Measurements from ENCODE around the gene MAPT. TPM values are rescaled to one million over a fixed set of nuclear protein-coding genes. Genes with fewer than 3 reads are reported as not detected.
A peak's percentile ranks its signal among the peaks of the same experiment; 100 is the strongest.

The MAPT gene
- total RNA-seq, 4 donors from 2014 or later, result 4.2 to 11.1 (median 7.3) TPM

- DNase-seq (ENCODE audit: extremely low spot score), result no peak
- Histone ChIP-seq H3K27me3 (no peaks in the 10 kb centered on the region), H3K4me3 (no peak overlapping the region), H3K27ac (replicated peaks in 1 of 4) (peak overlapping the region in 3 of 4 donors; percentile 4 to 77 (median 21)), H3K36me3 (peaks cover 32 to 76% (median 55%) of the 10 kb centered on the region in 4 donors), H3K4me1 (peaks cover 27 to 39% (median 35%) of the 10 kb centered on the region in 4 donors), H3K9me3 (no peaks in the 10 kb centered on the region)
- TF ChIP-seq POLR2AphosphoS5 (IDR thresholded peaks at IDR 0.05) (no peak), EP300 (IDR thresholded peaks at IDR 0.05) (no peak), POLR2A (IDR thresholded peaks at IDR 0.05; ENCODE audit: low read depth) (no peak), CTCF (IDR thresholded peaks at IDR 0.05) (no peak)
- intact Hi-C loops (cut with DNase I), result loop anchor here (2.0 kb wide), 1 partner anchor 147 kb away; the partner anchor contains the start of gene KANSL1
- 90% methylated on average over 3 of the region's 3 CpGs for WGBS
These were observed 151.3 kb downstream of the MAPT start for GRCh38 chr17:46045639-46046038.

GRCh38 chr17:46046957-46047356 lies 152.6 kb downstream of the MAPT start:
- intact Hi-C loops (cut with DNase I), result no loop called here
- peak overlapping the region in 2 of 4 donors; percentile 15 to 77 for H3K27ac ChIP-seq (replicated peaks in 1 of 4)
- H3K27me3 ChIP-seq, result no peaks in the 10 kb centered on the region
- TF ChIP-seq POLR2A (IDR thresholded peaks at IDR 0.05; ENCODE audit: low read depth) (no peak), EP300 (IDR thresholded peaks at IDR 0.05) (no peak), CTCF (IDR thresholded peaks at IDR 0.05) (no peak), POLR2AphosphoS5 (IDR thresholded peaks at IDR 0.05) (no peak)
- H3K36me3 ChIP-seq, result peaks cover 32 to 73% (median 55%) of the 10 kb centered on the region in 4 donors
- no peak overlapping the region for H3K4me3 ChIP-seq
- no peaks in the 10 kb centered on the region for H3K9me3 ChIP-seq
- WGBS, result 70% methylated on average over 1 of the region's 1 CpG
- H3K4me1 ChIP-seq, result peaks cover 27 to 47% (median 37%) of the 10 kb centered on the region in 4 donors
- DNase-seq (ENCODE audit: extremely low spot score), result no peak

- Histone ChIP-seq H3K27me3 (no peaks in the 10 kb centered on the region), H3K36me3 (peaks cover 32 to 69% (median 51%) of the 10 kb centered on the region in 4 donors), H3K9me3 (no peaks in the 10 kb centered on the region), H3K4me1 (peaks cover 27 to 48% (median 37%) of the 10 kb centered on the region in 4 donors), H3K27ac (replicated peaks in 1 of 4) (peak overlapping the region in 2 of 4 donors; percentile 15 to 51), H3K4me3 (no peak overlapping the region)
- 89% methylated on average over 5 of the region's 5 CpGs for WGBS
- DNase-seq (ENCODE audit: extremely low spot score), result no peak
- no peak for TF ChIP-seq CTCF (IDR thresholded peaks at IDR 0.05)
- no peak for TF ChIP-seq POLR2AphosphoS5 (IDR thresholded peaks at IDR 0.05)
- no peak for TF ChIP-seq POLR2A (IDR thresholded peaks at IDR 0.05; ENCODE audit: low read depth)
- no peak for TF ChIP-seq EP300 (IDR thresholded peaks at IDR 0.05)
- intact Hi-C loops (cut with DNase I), result no loop called here
These were observed 153.0 kb downstream of the MAPT start for GRCh38 chr17:46047398-46047797.

GRCh38 chr17:46047856-46048255 lies 153.5 kb downstream of the MAPT start:
- Histone ChIP-seq H3K27ac (replicated peaks in 1 of 4) (peak overlapping the region in 1 of 4 donors; percentile 51), H3K36me3 (peaks cover 32 to 69% (median 50%) of the 10 kb centered on the region in 4 donors), H3K27me3 (no peaks in the 10 kb centered on the region), H3K4me3 (no peak overlapping the region), H3K9me3 (no peaks in the 10 kb centered on the region), H3K4me1 (peaks cover 27 to 44% (median 36%) of the 10 kb centered on the region in 4 donors)
- no peak for DNase-seq (ENCODE audit: extremely low spot score)
- TF ChIP-seq CTCF (IDR thresholded peaks at IDR 0.05), result no peak
- no peak for TF ChIP-seq POLR2AphosphoS5 (IDR thresholded peaks at IDR 0.05)
- TF ChIP-seq EP300 (IDR thresholded peaks at IDR 0.05), result no peak
- no peak for TF ChIP-seq POLR2A (IDR thresholded peaks at IDR 0.05; ENCODE audit: low read depth)
- intact Hi-C loops (cut with DNase I), result no loop called here
- WGBS, result 91% methylated on average over 8 of the region's 8 CpGs

- peaks cover 32 to 73% (median 49%) of the 10 kb centered on the region in 4 donors for H3K36me3 ChIP-seq
- H3K4me1 ChIP-seq, result peaks cover 12 to 27% (median 20%) of the 10 kb centered on the region in 4 donors
- H3K4me3 ChIP-seq, result no peak overlapping the region
- WGBS, result 96% methylated on average over 5 of the region's 5 CpGs
- no peaks in the 10 kb centered on the region for H3K9me3 ChIP-seq
- TF ChIP-seq EP300 (IDR thresholded peaks at IDR 0.05), result no peak
- H3K27ac ChIP-seq (replicated peaks in 1 of 4), result no peak overlapping the region
- no peak for DNase-seq (ENCODE audit: extremely low spot score)
- H3K27me3 ChIP-seq, result no peaks in the 10 kb centered on the region
- intact Hi-C loops (cut with DNase I), result no loop called here
These were observed 155.3 kb downstream of the MAPT start for GRCh38 chr17:46049656-46050055.
